Stimulated activated memory B cell treated with anti-CD40 and anti-IgM and Interleukin-4, amounts not matched to agents 10 μg/mL and 1 μg/mL and 100 μg/mL, for 72 hours (primary cell): Measurements from ENCODE around the gene CCL22.
"Not testable (repeated sequence)": the region's sequence is repeated elsewhere in the genome, so short reads cannot be mapped to it uniquely, and the experiment has no call there.

Source experiments
- ATAC-seq: fragments of 150-1000 bp; cut with Tn5 transposase; 2 replicates; pipeline ENCODE4 v1.10.0; 2021
- H3K27ac Mint-ChIP-seq: one replicate; pipeline ENCODE4 v1.8.0; 2022; ENCODE audit warnings: mild to moderate bottlenecking, mixed read lengths
- H3K27me3 Mint-ChIP-seq: one replicate; pipeline ENCODE4 v1.8.0; 2022; ENCODE audit warnings: mixed read lengths
- H3K36me3 Mint-ChIP-seq: one replicate; pipeline ENCODE4 v1.8.0; 2022; ENCODE audit warnings: mixed read lengths
- H3K4me1 Mint-ChIP-seq: one replicate; pipeline ENCODE4 v1.8.0; 2022; ENCODE audit warnings: mixed read lengths
- H3K4me3 Mint-ChIP-seq: one replicate; pipeline ENCODE4 v1.8.0; 2022; ENCODE audit warnings: mild to moderate bottlenecking, moderate library complexity, mixed read lengths
- H3K9me3 Mint-ChIP-seq: one replicate; pipeline ENCODE4 v1.8.0; 2022; ENCODE audit warnings: mixed read lengths

Gene CCL22

DNA sequence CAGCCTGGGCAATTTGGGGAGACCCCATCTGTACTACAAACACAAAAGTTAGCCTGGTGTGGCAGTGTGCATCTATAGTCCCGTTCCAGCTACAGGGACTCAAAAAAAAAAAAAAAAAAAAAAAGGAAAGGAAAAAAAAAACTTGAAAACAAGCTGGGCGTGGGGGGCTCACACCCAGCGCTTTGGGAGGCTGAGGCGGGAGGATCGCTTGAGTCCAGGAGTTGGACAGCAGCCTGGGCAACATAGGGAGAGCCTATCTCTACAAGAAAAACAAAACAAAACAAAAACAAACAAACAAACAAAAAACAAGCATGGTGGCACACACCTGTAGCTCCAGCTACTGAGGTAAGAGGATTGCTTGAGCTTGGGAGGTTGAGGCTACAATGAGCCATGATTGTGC, 33.1 kb downstream of the CCL22 start:
- Mint-ChIP-seq H3K4me1 (peaks cover 37% of the 10 kb centered on the region), H3K9me3 (peaks cover 4% of the 10 kb centered on the region), H3K27ac (no peak overlapping the region), H3K36me3 (no peaks in the 10 kb centered on the region), H3K4me3 (no peak overlapping the region), H3K27me3 (no peaks in the 10 kb centered on the region)
- ATAC-seq, result no peak

DNA sequence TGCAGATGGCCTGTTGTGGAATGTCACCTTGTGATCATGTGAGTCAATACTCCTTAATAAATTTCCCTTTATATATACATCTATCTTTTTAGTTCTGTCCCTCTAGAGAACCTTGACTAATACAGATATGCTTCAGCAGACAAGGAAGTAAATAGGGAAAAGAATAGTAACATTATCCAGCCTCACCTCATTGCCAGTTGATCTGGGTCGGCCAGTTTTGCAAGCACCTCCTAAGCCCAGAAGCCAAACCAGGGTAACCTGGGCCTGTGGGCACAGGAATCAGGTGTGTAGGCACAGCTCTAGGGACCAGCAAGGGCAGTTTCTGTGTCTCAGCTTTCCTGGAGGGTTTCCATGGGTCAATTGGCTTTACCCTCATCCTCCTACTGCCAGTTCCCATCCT, 34.1 kb downstream of the CCL22 start:
- ATAC-seq, result no peak
- H3K27me3 Mint-ChIP-seq, result no peaks in the 10 kb centered on the region
- H3K4me1 Mint-ChIP-seq, result peaks cover 27% of the 10 kb centered on the region
- peaks cover 4% of the 10 kb centered on the region for H3K9me3 Mint-ChIP-seq
- H3K4me3 Mint-ChIP-seq, result no peak overlapping the region
- H3K27ac Mint-ChIP-seq, result peak overlapping the region; percentile 10
- no peaks in the 10 kb centered on the region for H3K36me3 Mint-ChIP-seq

DNA sequence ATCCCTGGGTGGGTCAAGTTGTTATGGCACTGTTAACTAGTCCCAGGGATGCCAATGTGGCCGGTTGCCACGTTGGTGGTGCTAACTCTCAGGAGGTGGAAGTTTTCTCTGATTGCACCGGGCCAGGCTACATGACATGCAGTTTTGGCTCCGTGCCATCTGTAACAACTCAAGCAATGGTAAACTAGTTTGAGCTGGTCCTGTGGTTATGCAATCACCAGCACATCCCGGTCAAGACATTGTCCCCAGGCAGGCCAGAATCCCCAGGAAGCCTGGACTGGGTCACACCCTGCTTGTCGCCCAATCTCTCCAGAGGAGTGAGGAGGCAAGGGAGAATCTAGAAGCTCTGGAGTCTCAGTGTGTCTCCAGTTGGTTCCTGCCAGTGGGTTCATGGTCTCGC, 35.9 kb downstream of the CCL22 start:
- Mint-ChIP-seq H3K27me3 (no peaks in the 10 kb centered on the region), H3K4me1 (peaks cover 20% of the 10 kb centered on the region), H3K9me3 (no peaks in the 10 kb centered on the region), H3K27ac (no peak overlapping the region), H3K4me3 (no peak overlapping the region), H3K36me3 (no peaks in the 10 kb centered on the region)
- ATAC-seq, result no peak

DNA sequence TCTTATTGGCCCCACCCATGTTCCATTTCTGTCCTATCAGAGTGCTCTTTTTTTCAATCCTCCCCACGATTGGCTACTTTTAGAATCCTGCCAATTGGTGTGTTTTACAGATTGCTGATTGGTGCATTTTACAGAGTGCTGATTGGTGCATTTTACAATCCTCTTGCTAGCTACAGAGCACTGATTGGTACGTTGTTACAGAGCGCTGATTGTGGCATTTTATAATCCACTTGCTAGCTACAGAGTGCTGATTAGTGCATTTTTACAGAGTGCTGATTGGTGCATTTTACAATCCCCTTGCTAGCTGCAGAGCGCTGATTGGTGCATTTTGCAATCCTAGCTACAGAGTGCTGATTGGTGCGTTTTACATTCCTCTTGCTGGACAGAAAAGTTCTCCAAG, 36.4 kb downstream of the CCL22 start:
- Mint-ChIP-seq H3K4me1 (peaks cover 21% of the 10 kb centered on the region), H3K9me3 (no peaks in the 10 kb centered on the region), H3K4me3 (no peak overlapping the region), H3K36me3 (no peaks in the 10 kb centered on the region), H3K27me3 (no peaks in the 10 kb centered on the region), H3K27ac (no peak overlapping the region)
- no peak for ATAC-seq

DNA sequence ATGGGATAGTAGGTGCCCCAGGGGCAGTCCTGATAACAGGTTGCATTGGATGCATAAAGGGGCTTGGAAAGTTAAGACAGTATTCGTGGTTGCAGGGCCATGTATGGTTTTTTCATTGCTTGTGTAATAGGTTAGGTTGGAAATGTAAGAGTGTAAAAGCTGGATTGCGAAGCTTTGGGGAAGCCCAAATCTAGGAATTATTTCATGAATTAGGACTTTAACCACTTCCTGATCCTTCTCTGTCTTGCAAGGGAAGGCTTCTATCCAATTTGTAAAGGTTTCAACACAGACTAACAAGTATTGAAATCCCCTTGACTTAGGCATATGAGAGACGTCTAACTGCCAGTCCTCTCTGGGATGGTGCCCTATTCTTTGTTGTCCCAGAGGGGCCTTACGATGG, 38.2 kb downstream of the CCL22 start:
- Mint-ChIP-seq H3K4me1 (peaks cover 26% of the 10 kb centered on the region), H3K9me3 (no peaks in the 10 kb centered on the region), H3K27ac (no peak overlapping the region), H3K27me3 (no peaks in the 10 kb centered on the region), H3K4me3 (no peak overlapping the region), H3K36me3 (no peaks in the 10 kb centered on the region)
- ATAC-seq, result no peak

DNA sequence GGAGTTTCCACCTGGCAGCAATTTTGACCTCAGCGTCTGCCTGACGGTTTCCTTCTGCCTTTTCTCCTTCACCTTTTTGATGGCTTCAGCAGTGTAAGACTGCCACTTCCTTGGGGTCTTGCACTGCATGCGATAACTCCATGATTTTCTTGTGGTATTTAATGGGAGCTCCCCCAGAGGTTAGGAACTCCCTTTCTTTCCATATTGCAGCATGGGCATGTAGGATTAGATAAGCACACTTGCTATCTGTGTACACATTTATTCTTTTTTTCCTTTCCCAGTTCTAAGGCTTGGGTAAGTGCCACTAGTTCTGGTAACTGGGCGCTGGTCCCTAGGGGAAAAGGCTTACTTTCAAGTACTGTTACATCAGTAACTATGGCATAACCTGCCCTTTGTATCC, 38.9 kb downstream of the CCL22 start:
- peaks cover 29% of the 10 kb centered on the region for H3K4me1 Mint-ChIP-seq
- H3K27ac Mint-ChIP-seq, H3K9me3 Mint-ChIP-seq, H3K36me3 Mint-ChIP-seq, H3K4me3 Mint-ChIP-seq, ATAC-seq, H3K27me3 Mint-ChIP-seq: not testable (repeated sequence)

DNA sequence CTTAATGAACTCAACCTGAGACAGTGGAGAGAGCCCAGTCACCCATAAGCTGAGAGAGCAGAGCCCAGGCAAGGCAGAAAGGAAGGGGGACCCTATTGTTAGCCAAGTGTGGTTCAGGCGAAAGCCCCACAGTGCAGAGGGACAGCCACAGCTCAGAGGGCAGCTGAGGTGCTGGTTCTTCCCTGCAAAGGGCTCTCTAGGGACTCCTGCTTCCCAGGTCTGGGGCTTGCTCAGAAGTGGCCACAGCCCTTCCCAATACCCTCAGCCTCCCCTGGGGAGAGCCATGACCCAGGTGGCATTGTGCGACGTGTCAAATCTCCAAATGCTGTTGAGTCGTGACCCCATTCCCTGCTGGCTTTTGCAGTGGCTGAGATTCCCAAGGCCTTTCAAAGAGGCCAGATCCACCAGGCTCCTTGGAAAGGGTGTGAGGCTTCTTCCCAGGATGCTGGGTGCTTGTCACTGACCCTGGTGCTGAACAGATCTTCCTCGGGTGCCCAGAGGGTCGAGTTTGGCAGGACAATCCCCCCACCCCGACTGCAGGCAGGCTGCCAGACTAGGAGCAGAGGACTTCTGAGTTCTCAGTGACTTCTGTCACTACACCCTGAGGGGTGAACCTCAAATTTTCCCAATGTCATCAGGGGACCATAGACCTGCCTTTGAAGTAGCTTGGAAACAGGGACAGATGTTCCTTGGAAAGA, 43.5 kb downstream of the CCL22 start:
- no peak for ATAC-seq
- Mint-ChIP-seq H3K27me3 (no peaks in the 10 kb centered on the region), H3K4me1 (peaks cover 45% of the 10 kb centered on the region), H3K27ac (peak overlapping the region; percentile 36), H3K36me3 (no peaks in the 10 kb centered on the region), H3K9me3 (no peaks in the 10 kb centered on the region), H3K4me3 (no peak overlapping the region)

DNA sequence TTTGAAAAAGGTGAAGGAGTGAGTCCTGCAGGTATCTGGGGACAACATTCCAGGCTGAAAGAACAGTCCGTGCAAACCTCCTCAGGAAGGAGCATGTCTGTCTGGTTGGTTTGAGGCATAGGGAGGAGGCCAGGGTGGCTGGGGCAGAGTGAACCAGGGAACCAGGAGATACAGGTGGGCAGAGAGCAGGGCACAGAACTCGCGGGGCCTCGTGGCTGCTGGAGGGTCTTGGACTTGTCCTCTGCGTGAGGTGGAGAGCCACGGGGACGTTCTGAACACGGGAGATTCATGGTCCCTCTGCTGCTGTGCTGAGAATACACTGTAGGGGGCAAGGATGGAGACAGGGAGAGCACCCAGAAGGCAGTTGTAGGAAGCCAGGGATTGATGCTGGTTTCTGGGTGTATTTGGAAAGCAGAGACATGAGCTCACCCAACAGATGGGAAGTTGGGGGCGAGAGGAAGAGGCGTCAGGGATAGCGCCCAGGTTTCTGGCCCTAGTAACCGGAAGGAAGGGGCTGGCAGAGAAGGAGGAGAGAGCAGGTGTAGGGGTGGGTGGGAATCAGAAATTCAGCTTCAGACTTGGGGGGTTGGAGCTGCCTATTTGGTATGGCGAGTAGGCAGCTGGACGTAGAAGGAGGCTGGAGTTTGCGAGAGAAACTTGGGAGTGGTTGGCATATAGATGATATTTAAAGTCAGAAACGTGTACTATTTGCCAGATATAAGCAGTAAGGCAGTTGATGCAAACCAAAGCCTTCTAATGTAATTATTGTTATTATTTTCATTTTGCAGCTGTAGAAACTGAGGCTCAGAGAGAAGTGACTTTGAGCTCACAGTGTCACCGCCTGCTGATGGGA, 45.6 kb downstream of the CCL22 start, which contains the start of gene CCL17:
Gene CCL17, plus strand, starts transcription at position 803 of the 853 bp plus-strand sequence. CDS start 9,166 bp downstream, outside the sequence.
- Mint-ChIP-seq H3K27me3 (no peaks in the 10 kb centered on the region), H3K36me3 (no peaks in the 10 kb centered on the region), H3K9me3 (no peaks in the 10 kb centered on the region), H3K4me3 (no peak within 1 kb of the TSS), H3K27ac (peak within 1 kb of the TSS; percentile 58), H3K4me1 (peaks cover 43% of the 10 kb centered on the region)
- no peak for ATAC-seq

DNA sequence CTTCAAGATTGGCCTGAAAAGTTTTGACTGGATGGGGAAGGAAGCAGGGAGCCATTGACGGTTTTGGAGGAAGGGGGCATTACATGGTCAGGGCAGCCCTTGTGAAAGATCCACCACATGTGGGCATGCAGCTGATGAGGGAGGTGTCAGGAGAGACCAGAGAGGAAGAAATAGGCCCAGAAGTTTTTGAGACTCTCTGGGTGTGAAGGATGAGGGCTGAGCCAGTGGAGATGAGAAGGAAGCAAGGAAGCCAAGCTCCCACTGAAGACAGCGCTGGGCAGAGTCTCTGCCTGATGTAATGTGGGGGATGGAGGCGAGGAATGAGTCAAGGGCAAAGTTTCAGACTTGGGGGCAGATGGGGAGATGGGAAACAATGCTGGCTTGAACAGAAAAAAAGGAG, 46.5 kb downstream of the CCL22 start:
- Mint-ChIP-seq H3K9me3 (no peaks in the 10 kb centered on the region), H3K4me3 (no peak overlapping the region), H3K4me1 (peaks cover 40% of the 10 kb centered on the region), H3K27ac (peak overlapping the region; percentile 58), H3K27me3 (no peaks in the 10 kb centered on the region), H3K36me3 (no peaks in the 10 kb centered on the region)
- ATAC-seq, result no peak

DNA sequence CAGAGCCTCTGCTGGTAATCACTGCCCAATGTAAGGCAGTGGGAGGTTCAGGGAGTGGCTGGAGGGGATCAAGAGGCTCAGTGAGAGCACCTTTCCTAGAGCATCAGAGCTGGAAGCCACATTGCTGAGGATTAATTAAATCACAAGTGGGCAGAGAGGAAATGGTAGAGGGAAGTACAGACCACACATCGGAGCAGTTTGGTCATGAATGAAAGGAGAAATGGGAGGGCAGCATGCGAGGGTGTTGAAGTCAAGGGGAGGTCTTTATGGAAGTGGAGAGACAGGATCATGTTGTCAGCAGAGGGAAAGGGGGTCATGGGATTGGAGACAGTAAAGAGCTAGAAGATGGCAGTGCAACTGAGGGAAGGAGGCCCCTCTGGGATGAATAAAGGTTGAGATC, 48.3 kb downstream of the CCL22 start:
- no peaks in the 10 kb centered on the region for H3K9me3 Mint-ChIP-seq
- H3K4me1 Mint-ChIP-seq, result peaks cover 47% of the 10 kb centered on the region
- H3K27ac Mint-ChIP-seq, result no peak overlapping the region
- ATAC-seq, result no peak
- H3K27me3 Mint-ChIP-seq, result no peaks in the 10 kb centered on the region
- H3K36me3 Mint-ChIP-seq, result no peaks in the 10 kb centered on the region
- no peak overlapping the region for H3K4me3 Mint-ChIP-seq

DNA sequence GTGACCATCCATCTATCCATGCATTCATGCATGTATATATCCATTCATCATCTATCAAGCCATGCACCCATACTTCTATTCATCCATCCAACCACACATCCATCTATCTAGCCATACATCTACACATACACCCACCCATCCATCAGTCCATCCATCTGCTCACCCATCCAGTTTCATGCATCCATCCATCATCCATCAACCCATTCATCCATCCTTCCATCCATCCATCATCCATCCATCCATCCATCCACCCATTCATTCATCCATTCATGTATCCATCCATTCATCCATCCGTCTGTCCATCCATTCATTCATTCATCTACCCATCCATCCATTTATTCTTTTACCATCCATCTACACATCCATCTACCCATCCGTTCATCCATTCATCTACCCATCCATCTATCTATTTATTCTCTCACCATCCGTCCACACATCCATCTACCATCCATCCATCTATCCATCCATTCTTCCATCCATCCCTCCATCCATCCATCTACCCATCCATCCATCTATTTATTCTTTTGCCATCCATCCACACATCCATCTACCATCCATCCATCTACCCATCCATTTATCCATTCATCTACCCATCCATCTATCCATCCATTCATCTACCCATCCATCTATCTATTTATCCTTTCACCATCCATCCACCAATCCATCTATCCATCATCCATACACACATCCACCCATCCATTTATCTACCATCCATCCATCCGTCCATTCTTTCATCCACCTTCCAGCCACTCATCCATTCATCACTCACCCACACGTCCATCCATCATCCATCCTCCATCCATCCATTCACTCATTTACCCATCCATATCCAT, 49.2 kb downstream of the CCL22 start:
- H3K36me3 Mint-ChIP-seq, result no peaks in the 10 kb centered on the region
- H3K4me1 Mint-ChIP-seq, result peaks cover 53% of the 10 kb centered on the region
- H3K27ac Mint-ChIP-seq, result no peak overlapping the region
- no peak for ATAC-seq
- no peak overlapping the region for H3K4me3 Mint-ChIP-seq
- H3K27me3 Mint-ChIP-seq, result no peaks in the 10 kb centered on the region
- H3K9me3 Mint-ChIP-seq, result no peaks in the 10 kb centered on the region

DNA sequence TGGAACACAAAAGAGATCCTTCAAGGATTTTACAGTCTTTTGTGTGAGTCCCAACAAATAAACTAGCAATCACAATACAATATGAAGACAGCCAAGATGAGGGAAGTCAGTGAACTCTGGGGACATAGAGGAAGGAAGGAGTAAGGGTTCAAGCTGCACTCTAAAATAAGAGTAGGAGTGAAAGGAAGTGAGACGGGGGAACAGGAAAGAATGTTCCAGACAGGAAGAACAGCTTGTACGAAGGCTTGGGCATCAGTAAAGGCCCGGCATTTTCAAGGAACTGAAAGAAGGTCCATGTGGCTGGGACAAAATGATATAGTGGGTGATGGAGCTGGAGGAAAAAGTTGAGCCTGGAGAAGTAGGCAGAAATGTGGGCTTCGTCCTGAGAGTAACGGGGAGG, 50.5 kb downstream of the CCL22 start:
- Mint-ChIP-seq H3K4me3 (peak overlapping the region; percentile 2), H3K4me1 (peaks cover 64% of the 10 kb centered on the region), H3K9me3 (no peaks in the 10 kb centered on the region), H3K27me3 (no peaks in the 10 kb centered on the region), H3K36me3 (peaks cover 6% of the 10 kb centered on the region), H3K27ac (peak overlapping the region; percentile 89)
- no peak for ATAC-seq

DNA sequence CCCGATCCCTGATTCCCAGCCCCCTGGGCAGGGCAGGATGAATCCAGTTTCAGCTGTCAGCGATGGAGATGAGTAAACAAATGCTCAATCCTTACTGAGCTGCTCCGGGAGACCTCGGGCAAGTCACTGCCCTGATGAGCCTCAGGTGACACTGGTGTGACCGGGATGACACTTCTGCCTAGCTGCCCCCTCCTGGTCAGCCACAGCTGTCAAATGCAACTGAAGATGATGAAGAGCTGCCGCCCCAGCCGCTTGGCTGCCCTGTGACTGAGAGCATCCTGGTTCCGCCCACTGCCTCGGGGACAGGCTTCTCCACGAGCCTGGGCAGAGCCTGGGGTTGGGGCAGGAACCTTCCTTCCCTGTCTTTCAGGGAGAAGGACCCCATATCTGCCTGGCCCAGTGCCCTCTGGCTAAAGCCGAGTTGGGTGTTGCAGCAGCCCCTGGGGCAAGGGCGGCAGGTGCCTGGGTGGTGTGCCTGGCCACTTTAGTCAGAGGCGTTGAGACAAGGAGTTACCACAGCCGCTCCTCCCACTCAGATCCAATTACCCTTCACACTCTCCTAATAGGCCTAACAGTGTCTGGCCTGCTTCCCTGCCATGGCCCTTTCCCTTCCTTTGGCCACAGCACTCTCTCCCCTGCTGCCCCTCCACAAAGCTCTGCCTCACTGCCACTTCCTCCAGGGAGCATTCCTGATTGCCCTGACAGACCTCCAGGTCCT, 51.4 kb downstream of the CCL22 start:
- peak overlapping the region; percentile 89 for H3K27ac Mint-ChIP-seq
- no peaks in the 10 kb centered on the region for H3K27me3 Mint-ChIP-seq
- no peak for ATAC-seq
- peaks cover 14% of the 10 kb centered on the region for H3K36me3 Mint-ChIP-seq
- no peaks in the 10 kb centered on the region for H3K9me3 Mint-ChIP-seq
- peaks cover 65% of the 10 kb centered on the region for H3K4me1 Mint-ChIP-seq
- H3K4me3 Mint-ChIP-seq, result no peak overlapping the region

DNA sequence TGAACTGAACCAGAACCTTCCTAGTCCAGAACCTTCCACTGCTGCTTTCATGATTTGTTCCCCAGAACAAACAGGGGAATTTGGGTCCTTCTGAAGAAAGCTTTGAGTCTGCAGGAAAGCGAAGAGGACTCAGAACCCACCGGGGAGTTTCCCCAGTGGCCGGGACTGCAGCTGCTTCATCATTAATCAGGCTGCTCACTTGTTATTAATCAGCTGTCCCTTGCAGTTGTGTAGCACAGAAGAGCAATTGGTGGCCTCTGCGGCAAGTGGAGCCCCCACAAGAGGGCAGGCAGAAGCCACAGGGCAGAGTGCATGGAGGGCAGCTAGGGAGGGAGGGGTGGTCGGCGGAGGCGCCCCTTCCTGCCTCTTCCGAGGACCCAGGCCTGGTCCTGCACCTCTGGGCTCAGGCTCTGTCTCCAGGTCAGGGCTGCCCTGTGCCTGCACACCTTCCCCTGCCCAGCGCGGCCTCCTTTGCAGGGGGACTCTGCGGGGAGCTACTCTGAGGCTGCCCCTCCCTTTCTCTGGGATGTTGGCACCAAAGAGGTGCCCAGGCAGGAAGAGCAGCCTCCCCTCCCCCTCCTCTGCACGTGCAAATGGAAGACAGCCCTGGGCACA, 52.9 kb downstream of the CCL22 start:
- H3K36me3 Mint-ChIP-seq, result peaks cover 28% of the 10 kb centered on the region
- ATAC-seq, result peak; percentile 64
- peaks cover 73% of the 10 kb centered on the region for H3K4me1 Mint-ChIP-seq
- no peaks in the 10 kb centered on the region for H3K9me3 Mint-ChIP-seq
- peak overlapping the region; percentile 55 for H3K4me3 Mint-ChIP-seq
- H3K27ac Mint-ChIP-seq, result peak overlapping the region; percentile 89
- H3K27me3 Mint-ChIP-seq, result no peaks in the 10 kb centered on the region
